ENCODE measurements around the gene ERICH2. TPM values are rescaled to one million over a fixed set of nuclear protein-coding genes. Genes with fewer than 3 reads are reported as not detected.

Gene ERICH2
- total and polyA plus RNA-seq, 2 of the 13 experiments (the other 11 are each of a cell fraction or from before 2014, with no cell fraction given), result not detected

- TF ChIP-seq CENPBD1 (CRISPR knock-in tag; IDR thresholded peaks at IDR 0.05; ENCODE audit: borderline replicate concordance, low read depth) (no peak), ZNF318 (CRISPR knock-in tag; IDR thresholded peaks at IDR 0.05) (no peak; the same call in 1 of the 2 replicates), MTERF4 (CRISPR knock-in tag; IDR thresholded peaks at IDR 0.05) (no peak), RFX1 (IDR thresholded peaks at IDR 0.05) (no peak), ATF7-NPFF (CRISPR knock-in tag; IDR thresholded peaks at IDR 0.05; ENCODE audit: low read depth) (no peak), ZNF792 (CRISPR knock-in tag; IDR thresholded peaks at IDR 0.05) (peak; percentile 76; the same call in 1 of the 2 replicates), PITX1 (CRISPR knock-in tag; IDR thresholded peaks at IDR 0.05) (peak; percentile 93), HMGXB4 (CRISPR knock-in tag; IDR thresholded peaks at IDR 0.05; ENCODE audit: borderline replicate concordance in 1 of 2, low read depth in 1 of 2) (peak in 1 of 2 experiments; percentile 57; a peak in 2 of 4 replicates), KDM3A (CRISPR knock-in tag; IDR thresholded peaks at IDR 0.05; ENCODE audit: low read depth) (peak; percentile 66; the same call in 1 of the 2 replicates), NCOA2 (CRISPR knock-in tag; IDR thresholded peaks at IDR 0.05) (peak; percentile 81), ZNF841 (CRISPR knock-in tag; IDR thresholded peaks at IDR 0.05; ENCODE audit: borderline replicate concordance) (no peak), ZSCAN31 (CRISPR knock-in tag; IDR thresholded peaks at IDR 0.05; ENCODE audit: low read depth) (no peak), PAXIP1 (CRISPR knock-in tag; conservative IDR thresholded peaks at IDR 0.05) (no peak; the same call in 1 of the 2 replicates)
Observed at GRCh38 chr2:170744248-170745002, 25.8 kb upstream of the ERICH2 start (continued).
